ENCODE data around the gene RAG1.

DNA sequence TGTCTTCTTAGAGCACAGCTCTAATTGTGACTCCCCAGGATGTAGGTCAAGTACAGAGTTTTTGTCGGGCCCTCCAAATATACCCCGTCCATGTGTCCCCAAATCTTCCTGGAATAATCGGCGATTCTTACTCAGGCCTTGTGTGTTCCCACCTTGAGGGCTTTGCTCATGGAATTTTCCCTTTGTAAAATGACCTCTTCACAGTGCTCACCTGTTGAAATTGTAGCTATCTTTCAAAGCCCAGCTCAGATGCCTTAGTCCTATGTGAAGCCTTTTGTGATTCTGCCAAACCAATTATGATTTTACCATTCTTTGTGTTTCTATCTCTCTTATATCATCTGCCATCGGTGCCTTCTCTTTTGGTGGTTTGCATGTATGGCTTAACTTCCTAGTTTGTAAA lies 60.3 kb downstream of the RAG1 start:
- TF ChIP-seq, protein P1, sequence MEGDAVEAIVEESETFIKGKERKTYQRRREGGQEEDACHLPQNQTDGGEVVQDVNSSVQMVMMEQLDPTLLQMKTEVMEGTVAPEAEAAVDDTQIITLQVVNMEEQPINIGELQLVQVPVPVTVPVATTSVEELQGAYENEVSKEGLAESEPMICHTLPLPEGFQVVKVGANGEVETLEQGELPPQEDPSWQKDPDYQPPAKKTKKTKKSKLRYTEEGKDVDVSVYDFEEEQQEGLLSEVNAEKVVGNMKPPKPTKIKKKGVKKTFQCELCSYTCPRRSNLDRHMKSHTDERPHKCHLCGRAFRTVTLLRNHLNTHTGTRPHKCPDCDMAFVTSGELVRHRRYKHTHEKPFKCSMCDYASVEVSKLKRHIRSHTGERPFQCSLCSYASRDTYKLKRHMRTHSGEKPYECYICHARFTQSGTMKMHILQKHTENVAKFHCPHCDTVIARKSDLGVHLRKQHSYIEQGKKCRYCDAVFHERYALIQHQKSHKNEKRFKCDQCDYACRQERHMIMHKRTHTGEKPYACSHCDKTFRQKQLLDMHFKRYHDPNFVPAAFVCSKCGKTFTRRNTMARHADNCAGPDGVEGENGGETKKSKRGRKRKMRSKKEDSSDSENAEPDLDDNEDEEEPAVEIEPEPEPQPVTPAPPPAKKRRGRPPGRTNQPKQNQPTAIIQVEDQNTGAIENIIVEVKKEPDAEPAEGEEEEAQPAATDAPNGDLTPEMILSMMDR (IDR thresholded peaks at IDR 0.05; ENCODE audit: low read length) = no peak
- TF ChIP-seq EZH2phosphoT487 (IDR thresholded peaks at IDR 0.05; ENCODE audit: low read length) (no peak), EZH2 (optimal IDR thresholded peaks at IDR 0.05; ENCODE audit: low read depth, low read length) (no peak)
